Measurements from ENCODE around the gene HERPUD1.

Gene HERPUD1

DNA sequence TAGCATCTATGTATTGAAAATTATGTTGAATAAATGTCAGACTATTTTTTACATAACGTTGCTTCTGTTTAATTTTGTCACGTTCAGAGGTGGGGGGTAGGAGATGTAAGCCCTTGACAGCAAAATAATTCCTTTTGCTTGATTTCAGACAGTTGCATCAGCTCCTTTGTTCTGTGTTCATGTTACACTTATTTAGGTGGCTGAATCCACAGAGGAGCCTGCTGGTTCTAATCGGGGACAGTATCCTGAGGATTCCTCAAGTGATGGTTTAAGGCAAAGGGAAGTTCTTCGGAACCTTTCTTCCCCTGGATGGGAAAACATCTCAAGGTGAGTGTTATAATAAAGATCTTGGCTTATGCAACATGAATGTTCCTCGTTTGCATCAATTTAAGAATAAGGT, 4.5 kb downstream of the HERPUD1 start:
- DNase-seq = no peak

DNA sequence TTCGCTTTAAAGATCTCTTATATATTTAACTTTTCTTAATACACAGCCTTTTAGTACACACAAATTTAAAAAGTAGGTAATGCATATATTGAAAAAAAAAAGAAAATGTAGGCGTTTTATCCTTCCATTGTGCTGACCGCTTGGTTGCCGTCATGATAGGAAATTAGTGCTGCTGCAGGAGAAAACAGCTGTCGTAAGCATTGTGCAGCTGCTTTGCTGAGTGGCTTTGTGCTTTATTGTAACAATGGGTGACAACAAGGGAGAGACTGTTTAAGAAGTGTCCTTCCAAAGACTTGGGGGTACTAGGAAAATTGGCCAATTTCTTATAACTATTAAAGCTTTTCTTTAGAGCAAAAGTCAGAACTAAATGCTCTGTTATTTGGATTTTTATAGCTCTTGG, 5.0 kb downstream of the HERPUD1 start:
- DNase-seq = no peak

DNA sequence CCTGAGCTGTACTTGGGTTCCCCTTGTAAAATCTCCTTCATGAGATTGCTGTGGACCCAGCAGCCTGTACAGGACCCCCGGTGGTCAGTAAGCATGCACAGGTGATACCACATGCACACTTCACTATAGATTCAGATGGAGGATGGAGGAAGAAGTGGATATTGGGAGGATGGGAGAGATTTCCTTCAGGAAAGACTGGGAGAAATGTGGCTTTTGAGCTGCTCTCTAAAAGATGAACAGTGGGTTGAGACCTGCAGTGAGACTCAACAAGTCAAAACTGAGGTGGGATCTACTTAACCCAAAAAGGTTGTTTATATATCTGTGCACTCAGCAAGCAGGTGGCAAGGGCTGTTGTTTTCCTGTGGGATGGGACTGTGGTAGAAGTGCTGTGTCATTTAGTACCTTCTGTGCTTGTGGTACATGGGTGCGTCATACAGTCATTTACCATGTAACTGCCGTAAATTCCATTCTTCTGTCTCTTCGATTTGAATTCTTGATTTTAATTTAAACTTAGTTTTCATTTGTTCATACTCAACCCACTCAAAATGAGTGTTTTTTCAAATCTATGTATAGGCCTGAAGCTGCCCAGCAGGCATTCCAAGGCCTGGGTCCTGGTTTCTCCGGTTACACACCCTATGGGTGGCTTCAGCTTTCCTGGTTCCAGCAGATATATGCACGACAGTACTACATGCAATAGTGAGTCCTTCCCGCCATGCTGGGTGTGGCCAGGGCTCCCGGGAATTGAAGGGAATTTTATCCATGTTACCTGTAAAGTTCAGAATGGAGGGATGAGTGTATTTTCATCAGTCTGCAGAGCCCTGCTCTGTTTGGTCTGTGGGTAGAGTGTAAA, 6.9 kb downstream of the HERPUD1 start:
- DNase-seq = no peak

- DNase-seq = peak in 1 of 2 experiments; percentile 12
Measured at GRCh38 chr16:56939801-56940200, 7.9 kb downstream of the HERPUD1 start.

- DNase-seq = no peak
Measured at GRCh38 chr16:56941092-56941491, 9.2 kb downstream of the HERPUD1 start.

DNA sequence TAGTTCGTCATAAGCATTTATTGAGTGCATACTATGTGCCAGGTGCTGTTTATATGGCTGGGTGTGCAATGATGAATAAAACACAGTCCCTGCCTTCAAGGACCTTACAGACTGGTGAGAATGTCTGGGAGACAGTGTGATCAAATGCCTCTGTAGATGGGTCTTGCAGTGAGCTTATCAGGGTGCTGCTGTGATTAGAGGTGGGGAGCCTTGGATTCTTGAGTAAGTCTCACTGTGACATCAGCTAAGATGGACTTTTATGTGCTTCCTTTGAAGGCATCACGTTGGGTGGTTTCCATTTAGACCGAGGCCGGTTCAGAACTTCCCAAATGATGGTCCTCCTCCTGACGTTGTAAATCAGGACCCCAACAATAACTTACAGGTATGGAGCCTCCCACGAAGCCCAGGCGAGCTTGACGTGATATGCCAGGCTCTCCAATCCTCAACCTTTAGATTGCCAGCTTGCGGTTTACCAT, 10.0 kb downstream of the HERPUD1 start:
- no peak for DNase-seq

DNA sequence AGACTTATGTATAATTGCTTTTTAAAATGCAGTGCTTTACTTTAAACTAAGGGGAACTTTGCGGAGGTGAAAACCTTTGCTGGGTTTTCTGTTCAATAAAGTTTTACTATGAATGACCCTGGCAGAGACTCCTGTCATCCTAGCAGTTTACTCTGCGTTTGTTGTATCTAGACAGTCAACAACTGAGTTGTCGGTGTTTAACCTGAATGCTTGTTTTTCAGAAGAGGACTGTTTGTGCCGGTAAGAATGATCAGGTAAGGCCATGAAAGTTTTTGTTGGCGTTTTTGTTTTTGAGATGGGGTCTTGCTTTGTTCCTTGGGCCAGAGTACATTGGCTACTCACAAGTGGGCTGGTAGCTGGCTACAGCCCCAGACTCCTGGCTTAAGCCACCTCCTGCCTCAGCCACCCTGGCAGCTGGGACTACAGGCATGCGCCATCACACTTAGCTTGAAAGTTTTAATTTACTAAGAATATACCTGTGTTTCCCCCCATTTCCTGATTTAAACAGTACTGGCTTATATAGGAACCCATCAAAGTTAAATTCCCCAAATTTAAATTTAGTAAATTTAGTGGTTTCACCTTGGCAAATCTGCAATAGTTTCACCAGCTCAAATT, 11.9 kb downstream of the HERPUD1 start:
- no peak for DNase-seq

DNA sequence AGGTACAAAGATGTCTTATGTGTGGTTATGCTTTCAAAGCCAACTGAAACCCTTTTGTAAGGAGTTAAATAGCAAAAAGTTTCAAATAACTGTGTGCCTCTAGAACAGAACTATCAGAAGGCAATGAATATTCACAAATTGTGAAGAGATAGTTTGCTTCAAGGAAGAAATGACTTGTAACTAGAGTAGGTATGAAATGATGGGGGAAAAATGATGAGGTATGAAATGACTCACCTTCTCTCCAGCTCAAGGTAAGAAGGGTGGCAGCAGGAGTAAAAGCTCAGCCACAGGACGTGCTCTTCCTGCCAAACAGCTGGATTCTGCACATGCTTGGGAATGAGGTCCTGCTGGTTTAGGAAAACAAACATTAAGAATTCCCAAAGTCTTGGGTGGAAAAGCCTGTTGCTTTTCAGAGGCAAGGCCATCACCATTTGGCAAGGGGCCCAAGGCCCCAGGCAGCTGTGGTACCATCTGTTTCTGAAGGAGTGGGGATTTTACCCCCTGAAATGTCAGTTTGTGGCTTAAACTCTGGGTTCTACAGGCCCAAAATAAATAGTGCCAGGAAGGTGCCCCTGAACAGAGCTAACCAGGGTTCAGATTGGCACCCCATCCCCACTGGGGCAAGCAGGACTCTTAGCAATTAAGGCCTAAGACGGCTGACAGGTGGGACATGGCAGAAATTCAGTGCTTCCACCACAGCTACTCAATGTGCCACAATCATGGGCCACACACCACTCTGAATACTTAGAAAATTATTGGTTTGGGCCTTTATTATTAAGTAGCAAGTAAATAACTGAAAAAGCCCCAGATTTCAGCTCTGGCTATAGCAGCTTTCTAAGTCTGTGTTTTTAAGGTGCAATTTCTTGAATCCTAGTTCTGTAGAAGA, 13.3 kb downstream of the HERPUD1 start:
- DNase-seq = no peak

GRCh38 chr16:56945847-56946527, 14.0 kb downstream of the HERPUD1 start:
- no peak for DNase-seq

GRCh38 chr16:56946767-56947603, 15.0 kb downstream of the HERPUD1 start:
- no peak for DNase-seq

GRCh38 chr16:56947604-56947995, 15.7 kb downstream of the HERPUD1 start:
- no peak for DNase-seq

DNA sequence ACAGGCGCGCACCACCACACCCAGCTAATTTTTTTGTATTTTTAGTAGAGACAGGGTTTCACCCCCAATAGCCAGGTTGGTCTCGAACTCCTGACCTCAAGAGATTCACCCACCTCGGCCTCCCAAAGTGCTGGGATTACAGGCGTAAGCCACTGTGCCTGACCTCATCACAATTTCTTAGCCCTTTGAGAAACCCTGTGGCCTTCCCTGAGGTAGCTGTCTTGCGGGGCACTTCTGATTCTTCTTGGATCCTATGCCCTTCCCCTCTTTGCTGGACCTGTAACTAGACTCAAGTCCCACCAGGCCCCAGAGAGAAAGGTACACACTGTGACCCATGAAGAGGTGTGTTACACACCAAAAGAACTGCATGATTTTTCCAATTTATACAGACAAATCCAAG, 16.3 kb downstream of the HERPUD1 start:
- DNase-seq = no peak

- no peak for DNase-seq
Measured at GRCh38 chr16:56950051-56950450, 18.1 kb downstream of the HERPUD1 start.

GRCh38 chr16:56950455-56950854, 18.5 kb downstream of the HERPUD1 start:
- no peak for DNase-seq

DNA sequence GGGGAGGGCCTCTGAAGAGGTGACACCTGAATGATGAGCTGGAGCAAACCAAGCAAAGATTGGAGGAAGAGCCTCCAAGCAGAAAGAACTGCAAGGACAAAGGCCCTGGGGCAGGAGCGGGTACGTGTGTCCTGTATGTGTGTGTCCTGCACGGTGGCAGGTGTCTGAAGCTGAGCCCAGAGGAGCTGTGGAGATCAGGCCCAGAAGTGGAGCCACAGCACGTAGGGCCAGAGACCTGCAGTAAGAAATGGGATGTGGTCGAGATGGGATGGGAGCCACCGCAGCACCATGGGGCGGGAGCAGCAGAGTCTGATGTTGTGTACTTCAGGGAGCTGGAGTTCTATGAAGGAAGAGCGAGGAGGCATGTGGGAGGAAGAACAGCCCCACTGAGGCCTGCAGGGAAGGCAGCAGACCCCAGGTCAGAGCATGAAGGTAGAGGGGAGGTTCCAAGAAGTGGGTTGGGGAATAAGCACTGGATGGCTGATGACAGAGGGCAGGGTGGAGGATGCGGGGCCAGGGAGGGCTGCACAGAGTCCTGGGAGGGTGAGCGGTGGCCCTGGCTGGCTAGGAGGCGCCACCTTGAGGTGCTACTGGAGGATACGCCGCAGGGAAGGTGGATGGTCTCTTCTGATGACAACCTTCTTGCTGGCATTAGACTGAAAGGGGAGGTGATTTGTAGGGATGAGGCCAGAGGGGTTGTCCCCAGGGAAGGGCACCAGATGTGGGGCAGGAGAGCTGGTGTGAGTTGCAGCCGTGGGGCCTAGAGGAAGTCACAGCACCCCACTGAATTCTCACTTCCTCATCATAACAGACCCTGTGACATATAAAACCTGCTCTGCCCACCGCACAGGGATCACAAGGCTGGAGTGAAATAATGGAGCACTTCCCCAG, 19.2 kb downstream of the HERPUD1 start:
- DNase-seq = peak in 1 of 2 experiments; percentile 5

GRCh38 chr16:56953006-56953405, 21.1 kb downstream of the HERPUD1 start:
- no peak for DNase-seq

DNA sequence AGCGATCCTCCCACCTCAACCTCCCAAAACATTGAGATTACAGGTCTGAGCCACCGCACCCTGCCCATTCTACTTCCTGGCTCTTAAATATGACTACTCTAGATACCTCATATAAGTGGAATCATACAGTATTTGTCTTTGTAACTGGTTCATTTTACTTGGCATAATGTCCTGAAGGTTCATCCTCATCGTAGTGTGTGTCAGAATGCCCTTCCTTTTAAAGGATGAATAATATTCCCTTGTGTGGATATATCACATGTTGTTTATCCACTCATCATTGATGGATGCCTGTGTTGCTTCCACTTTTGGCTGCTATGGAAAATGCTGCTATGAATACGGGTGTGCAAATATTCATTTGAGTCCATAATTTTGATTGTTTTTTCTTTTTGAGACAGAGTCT, 24.1 kb downstream of the HERPUD1 start:
- no peak for DNase-seq

DNA sequence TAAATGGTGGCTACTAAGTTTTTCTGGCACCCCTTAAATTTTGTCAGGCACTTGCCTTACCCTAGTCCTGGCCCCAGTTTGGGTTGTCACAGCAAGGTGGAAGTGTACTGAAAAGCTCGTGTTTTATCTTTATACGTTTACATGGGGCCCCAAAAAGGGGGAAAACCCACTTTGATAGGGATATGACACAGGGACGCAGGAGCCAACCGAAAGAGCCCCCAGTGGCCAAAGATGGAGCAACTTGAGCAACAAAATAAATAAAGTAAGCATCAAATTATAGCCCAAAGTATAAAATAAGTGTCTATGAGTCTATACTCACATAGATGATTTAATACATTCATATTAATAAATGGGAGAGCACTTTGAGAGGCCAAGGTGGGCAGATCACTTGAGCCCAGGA, 24.8 kb downstream of the HERPUD1 start:
- DNase-seq = no peak

DNA sequence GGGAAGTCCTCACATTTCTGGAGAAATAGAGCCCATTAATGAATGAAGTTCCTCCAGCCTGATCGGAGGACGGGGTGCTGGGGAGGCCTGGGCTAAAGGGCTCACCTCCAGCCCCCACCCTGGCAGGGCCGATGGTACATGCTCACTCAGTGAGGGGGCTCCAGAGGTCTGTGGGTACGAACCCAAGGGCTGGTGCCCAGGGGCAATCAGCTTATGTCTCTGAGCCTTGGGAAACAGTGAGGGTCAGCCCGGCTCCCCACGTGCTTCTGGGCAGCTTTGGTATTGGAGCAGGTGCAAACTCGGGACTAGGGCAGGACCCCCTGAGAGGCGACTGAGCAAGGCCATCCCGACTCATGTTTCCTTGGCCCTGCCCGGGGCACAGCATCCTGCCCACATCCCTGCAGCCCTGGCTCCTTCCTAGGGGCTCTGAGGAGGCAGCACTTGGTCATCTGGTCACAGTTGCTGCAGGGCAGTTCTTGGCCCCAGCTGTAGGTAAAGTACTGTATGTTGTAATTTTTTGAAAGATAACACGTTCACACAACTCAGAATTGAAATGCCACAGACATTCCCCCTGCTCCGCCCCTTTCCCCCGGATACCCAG, 28.8 kb downstream of the HERPUD1 start:
- DNase-seq = no peak

DNA sequence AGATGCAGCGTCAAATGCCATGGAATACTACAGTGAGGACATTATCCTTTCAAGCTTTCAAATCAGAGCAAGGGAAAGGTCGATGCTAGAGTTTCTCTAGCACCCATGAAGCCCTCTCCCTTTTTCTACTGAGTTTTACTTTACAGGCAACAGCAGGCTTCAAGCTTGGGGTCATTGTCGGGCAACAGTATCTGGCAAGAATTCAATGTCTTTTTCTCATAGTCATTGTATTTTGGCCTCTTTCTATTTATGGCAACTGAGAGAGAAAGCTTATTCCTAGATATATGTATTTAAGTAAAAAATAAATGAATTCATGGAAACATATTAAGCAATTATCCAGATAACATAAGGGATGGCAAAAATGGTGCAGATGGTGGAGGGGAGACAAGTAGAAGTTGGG, 29.4 kb downstream of the HERPUD1 start:
- no peak for DNase-seq

Measured in NCI-H2081 (cell line).